GM23338 (cell line): Measurements from ENCODE around the gene SPATA20.

Experiments
- EZH2phosphoT487 ChIP-seq: fragments of 200-600 bp; sonication (generic); IDR thresholded peaks from one replicate; pipeline ENCODE4 v1.8.1; 2018; ENCODE audit warnings: antibody characterized with exemption; ENCODE audit not compliant: unreplicated experiment
- JUNB ChIP-seq: IDR thresholded peaks from one replicate; pipeline ENCODE4 v1.6.1; 2016; ENCODE audit warnings: antibody characterized with exemption; ENCODE audit not compliant: unreplicated experiment
- TF ChIP-seq, protein P1 (sequence below): IDR thresholded peaks from one replicate; pipeline ENCODE4 v1.6.1; 2018; ENCODE audit warnings: antibody characterized with exemption; ENCODE audit not compliant: unreplicated experiment
- TF ChIP-seq, protein P2 (sequence below), 2 experiments: fragments of 200-600 bp in 1 of 2; sonication (generic) in 1 of 2; conservative IDR thresholded peaks; 2 replicates each; pipeline versions ENCODE4 v1.5.1 to v1.6.1; 2016 to 2017; ENCODE audit warnings: antibody characterized with exemption in 2 of 2, low read depth in 2 of 2, mild to moderate bottlenecking in 2 of 2, moderate library complexity in 1 of 2

DNA sequence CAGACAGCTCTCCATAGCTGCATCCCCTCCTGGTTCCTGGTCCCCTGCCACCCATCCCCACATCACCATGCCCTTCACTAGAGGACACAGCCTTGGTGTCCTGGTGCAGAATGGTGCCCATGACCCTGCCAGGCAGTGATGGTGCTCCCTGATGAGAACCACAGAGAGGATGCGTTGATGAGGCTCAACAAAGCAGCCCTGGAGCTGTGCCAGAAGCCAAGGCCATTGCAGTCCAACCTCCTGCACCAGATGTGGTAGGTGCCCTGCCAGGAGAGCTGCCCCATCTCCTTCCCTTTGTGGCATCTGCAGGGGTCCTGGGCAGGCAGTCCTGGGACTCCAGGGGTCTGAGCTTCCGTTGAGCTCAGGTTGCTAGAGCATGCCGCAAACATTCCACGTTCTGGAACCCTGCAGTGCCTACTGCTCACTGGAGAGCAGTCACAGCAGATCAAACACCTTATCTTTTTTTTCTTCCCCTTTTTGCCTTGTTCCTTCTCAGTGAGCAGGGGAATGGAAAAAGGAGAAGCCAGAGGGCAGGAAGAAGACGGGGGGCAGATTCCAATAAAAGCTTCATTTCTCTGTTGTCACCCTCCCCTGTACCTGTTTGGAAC lies 19.7 kb upstream of the SPATA20 start:
- TF ChIP-seq, protein P1, sequence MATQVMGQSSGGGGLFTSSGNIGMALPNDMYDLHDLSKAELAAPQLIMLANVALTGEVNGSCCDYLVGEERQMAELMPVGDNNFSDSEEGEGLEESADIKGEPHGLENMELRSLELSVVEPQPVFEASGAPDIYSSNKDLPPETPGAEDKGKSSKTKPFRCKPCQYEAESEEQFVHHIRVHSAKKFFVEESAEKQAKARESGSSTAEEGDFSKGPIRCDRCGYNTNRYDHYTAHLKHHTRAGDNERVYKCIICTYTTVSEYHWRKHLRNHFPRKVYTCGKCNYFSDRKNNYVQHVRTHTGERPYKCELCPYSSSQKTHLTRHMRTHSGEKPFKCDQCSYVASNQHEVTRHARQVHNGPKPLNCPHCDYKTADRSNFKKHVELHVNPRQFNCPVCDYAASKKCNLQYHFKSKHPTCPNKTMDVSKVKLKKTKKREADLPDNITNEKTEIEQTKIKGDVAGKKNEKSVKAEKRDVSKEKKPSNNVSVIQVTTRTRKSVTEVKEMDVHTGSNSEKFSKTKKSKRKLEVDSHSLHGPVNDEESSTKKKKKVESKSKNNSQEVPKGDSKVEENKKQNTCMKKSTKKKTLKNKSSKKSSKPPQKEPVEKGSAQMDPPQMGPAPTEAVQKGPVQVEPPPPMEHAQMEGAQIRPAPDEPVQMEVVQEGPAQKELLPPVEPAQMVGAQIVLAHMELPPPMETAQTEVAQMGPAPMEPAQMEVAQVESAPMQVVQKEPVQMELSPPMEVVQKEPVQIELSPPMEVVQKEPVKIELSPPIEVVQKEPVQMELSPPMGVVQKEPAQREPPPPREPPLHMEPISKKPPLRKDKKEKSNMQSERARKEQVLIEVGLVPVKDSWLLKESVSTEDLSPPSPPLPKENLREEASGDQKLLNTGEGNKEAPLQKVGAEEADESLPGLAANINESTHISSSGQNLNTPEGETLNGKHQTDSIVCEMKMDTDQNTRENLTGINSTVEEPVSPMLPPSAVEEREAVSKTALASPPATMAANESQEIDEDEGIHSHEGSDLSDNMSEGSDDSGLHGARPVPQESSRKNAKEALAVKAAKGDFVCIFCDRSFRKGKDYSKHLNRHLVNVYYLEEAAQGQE, result no peak
- TF ChIP-seq, protein P2, sequence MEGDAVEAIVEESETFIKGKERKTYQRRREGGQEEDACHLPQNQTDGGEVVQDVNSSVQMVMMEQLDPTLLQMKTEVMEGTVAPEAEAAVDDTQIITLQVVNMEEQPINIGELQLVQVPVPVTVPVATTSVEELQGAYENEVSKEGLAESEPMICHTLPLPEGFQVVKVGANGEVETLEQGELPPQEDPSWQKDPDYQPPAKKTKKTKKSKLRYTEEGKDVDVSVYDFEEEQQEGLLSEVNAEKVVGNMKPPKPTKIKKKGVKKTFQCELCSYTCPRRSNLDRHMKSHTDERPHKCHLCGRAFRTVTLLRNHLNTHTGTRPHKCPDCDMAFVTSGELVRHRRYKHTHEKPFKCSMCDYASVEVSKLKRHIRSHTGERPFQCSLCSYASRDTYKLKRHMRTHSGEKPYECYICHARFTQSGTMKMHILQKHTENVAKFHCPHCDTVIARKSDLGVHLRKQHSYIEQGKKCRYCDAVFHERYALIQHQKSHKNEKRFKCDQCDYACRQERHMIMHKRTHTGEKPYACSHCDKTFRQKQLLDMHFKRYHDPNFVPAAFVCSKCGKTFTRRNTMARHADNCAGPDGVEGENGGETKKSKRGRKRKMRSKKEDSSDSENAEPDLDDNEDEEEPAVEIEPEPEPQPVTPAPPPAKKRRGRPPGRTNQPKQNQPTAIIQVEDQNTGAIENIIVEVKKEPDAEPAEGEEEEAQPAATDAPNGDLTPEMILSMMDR (conservative IDR thresholded peaks at IDR 0.05; ENCODE audit: low read depth in 2 of 2), result no peak
- TF ChIP-seq JUNB (no peak), EZH2phosphoT487 (no peak)
